ENCODE measurements around the gene MSI2.

MSI2 gene

DNA sequence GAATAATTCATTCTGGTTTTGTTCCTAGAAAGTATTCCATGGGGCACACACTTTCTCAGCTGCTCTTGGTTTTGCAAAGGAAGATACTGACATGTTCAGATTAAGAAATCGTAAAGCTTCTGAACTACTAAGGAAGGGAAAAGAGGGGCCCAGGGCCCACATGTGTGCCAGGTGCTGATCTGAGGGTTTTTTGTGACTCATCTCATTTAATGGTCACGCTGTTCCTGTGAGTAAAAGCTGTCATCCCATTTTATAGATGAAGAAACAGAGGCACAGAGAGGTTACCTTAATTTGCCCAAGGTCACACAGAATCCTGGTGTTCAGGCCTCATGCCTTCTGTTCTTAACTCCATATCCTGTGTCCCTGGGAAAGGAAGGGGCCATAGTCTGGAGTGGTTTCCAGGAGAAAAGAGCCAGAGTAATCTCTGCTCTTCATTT, 113.2 kb downstream of the MSI2 start:
- no peak for DNase-seq (ENCODE audit: low spot score)

DNA sequence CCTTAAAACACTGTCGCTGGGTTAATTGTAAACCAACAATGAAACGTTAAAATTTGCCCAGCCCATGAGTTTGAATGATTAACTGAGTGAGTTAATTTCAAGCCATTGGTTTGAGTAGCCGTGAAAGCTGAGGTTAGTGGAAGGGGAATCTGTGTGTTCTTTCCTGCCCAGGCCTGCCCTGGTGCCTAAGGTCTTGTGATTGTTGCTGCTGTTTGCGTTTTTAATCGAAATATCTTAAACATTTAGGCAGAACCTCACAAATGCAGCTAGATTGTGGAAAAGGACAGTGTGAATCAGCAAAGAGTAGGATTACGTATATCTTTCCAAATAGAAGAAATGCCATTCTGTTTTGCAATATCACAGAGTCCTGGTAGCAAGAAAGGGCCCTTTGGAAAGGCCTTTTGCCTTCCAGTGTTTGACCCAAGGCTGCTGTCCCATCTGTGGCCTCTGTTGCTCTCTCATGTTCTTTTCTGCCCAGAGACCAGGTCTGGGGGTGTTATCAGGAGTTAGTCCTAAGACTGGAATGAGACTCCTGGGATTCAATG, 113.8 kb downstream of the MSI2 start:
- DNase-seq (ENCODE audit: low spot score) = peak; percentile 70

DNA sequence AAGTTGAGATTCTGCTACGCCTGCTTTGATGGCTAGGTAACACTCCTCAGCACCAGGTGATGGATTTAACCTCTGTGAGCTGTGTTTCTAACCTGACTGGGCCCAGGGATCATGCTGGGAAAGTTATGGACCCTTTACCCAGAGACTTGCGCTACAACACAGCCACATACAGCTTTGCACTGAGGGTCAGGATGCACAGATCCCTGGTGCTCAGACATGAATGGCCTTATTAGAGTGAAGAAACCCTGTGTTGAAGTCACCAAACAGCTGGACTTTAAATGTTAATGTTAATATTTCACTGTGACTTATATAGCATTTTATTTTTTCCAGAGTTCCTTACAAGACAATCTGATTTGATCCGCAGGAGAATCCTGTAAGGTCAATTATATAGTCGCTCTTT, 114.3 kb downstream of the MSI2 start:
- no peak for DNase-seq (ENCODE audit: low spot score)

DNA sequence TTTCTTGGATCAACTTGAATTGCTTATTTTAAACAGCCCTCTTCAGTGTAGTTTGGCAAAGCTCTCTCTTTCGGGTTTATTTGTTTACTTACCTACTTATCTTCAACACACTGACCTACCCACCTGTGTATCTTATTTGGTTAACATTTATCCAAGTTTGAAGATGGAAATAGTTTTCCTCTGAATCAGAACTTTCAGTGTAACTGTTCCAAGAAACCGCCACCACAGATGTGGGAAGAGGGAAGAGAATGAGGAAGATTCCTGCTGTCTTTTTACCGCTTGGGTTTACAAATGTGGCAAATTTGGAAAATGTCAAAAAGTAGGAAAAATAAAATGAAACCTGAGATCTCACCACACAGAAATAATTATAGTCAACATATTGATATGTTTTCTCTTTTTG, 115.8 kb downstream of the MSI2 start:
- DNase-seq (ENCODE audit: low spot score) = no peak

DNA sequence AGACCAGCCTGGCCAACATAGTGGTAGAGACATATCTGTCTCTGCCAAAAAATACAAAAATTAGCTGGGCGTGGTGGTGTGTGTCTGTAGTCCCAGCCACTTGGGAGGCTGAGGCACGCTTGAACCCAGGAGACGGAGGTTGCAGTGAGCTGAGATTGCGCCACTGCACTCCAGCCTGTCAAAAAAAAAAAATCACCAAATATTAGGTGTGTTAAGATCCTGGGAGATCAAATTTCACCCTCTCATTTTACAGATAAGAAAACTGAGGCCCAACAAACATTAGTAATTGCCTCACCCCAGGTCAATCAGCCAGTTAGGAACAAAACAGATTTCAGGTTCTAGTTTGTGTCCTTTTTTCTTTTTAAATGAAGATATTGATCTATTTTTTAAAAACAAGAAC, 116.7 kb downstream of the MSI2 start:
- DNase-seq (ENCODE audit: low spot score) = no peak

DNA sequence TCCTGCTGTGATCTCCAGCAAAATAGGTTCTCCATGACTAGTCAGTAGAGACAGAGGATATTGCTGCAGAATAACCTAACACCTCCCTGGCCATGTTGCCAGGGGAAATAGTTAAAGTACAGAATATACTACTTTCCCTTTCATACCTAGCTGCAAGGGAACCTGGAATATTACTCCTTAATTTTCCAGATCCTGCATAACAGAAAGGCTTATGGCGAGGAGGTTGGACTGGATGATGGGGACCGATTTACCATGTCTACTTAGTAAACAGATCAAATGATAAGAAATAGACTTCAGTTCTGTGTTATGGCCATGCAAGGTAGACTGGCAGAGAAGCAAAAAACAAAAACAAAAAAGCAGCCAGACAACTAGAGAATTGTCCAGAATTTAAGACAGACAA, 117.4 kb downstream of the MSI2 start:
- no peak for DNase-seq (ENCODE audit: low spot score)

DNA sequence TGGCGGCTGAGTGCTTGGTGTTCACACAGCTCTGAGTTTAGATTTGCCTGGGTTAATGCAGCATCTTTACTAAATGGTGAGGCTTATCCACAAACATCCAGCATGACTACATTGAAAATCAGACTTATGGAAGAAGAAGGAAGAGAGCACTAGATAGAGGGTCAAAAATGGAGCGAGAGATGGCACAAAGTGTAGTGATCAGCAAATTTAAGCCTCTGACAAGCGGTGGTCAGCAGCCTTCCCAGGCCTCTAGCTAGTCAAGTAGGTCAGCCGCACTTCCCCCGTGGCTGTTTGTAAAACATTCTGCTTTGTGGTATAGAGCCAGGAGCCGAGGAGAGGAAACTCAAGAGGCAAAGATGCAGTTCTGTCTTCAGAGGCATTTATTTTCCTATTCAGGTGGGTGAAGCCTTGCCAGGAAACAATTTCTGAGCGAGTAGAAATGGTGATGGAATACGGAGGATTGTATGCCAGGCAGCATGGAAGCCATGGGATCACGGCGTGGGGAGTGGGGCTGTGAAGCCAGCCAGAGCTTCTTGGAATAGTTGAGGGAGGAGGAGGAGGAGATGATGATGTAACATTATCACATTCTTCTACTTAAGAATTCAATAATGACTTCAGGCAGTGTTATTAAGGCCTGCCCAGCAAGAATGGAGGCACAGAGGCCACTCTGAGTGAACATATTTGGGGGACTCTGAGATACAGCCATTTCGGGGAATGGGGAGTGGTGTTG, 118.9 kb downstream of the MSI2 start:
- no peak for DNase-seq (ENCODE audit: low spot score)

DNA sequence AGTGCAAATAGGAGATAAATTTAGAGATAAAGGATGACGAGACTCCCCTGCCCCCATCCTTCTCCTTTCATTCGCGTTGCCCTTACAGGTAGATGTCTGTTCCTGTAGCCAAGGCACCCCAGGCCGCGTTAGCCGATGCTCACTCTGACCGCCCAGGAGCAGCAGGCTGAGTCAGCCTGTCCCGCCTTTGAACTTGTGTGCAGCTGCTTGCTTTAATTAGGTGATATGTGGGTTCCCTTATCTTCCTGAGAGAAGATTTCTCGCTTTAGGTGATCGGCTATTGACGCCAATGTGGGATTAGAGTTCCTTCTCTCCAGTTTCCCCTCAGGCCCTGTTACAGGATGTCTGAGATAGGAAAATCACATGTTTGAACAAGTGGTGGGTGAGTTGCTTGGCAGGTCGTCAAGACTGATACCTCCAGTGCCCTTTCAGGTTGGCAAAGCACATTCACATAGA, 119.5 kb downstream of the MSI2 start:
- DNase-seq (ENCODE audit: low spot score) = no peak

DNA sequence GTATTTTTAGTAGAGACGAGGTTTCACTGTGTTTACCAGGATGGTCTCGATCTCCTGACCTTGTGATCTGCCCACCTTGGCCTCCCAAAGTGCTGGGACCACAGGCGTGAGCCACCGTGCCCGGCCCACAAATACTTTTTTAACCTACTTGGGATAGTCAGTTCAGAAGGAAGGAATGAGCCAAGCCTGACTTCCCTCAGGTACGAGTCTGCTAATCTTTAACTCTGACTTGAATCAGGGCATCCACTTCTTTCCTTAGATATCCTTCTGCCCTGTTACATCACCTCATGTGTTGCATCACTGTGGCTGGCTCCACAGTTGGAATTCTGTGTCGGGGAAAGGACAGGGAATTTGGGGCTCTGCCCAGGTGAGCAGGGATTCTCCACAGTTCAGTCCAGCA, 120.8 kb downstream of the MSI2 start:
- no peak for DNase-seq (ENCODE audit: low spot score)

DNA sequence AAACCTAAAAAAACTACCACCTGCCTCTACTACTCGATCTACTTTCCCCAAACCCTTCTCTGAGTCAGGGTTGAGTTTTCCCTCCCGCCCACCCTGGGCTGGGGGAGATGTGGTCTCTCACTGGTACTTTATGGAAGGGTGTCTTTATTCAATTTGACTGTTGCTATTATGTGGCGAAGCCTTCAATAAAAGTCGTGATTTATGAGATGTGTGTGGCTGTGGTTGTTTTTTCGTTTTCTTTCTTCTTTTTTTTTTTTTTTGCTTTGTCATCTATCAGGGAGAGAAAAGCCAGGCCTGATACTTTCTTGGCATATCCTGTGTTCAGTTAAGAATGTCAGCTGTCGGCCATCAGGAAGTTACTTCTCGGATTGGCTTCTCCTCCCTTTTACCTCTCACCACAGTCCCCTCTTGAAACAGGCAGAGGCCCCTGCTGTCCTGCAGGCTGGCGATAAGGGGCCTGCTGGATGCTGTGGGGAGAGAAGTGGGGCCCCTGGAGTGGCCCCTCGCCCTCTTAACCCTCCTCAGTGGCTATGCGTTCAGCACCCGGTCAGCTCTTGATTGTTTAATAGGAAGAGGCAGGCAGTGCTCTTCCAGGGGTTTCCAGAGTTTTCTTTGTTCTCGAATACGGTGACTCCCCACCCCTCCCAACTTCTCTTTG, 123.0 kb downstream of the MSI2 start:
- DNase-seq (ENCODE audit: low spot score) = peak; percentile 26

DNA sequence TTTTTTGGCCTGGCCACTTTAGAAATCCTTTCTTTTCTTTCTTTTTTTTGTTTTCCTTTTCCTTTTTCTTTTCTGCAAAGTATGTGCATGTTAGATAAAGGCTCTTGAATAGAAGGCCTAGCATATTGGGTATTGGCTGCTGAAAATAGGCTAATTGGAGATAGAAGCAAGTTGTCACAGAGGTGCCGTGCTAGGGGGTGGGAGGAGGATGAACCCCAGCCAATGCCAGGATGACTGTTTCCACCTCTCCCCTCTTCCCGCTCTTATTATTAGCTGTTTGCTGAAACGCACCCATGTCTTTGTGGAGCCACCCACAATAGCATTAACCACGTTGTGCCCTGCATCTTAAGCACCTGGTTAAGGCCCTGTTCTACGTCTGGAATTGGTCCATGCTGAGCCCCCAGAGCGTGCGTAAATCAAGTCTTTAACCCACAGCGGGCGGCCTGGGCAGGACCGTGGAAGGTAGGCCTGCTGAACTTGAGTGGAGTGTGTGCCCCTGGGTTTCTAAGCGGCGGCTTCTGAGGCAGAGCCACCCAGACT, 123.6 kb downstream of the MSI2 start:
- no peak for DNase-seq (ENCODE audit: low spot score)

DNA sequence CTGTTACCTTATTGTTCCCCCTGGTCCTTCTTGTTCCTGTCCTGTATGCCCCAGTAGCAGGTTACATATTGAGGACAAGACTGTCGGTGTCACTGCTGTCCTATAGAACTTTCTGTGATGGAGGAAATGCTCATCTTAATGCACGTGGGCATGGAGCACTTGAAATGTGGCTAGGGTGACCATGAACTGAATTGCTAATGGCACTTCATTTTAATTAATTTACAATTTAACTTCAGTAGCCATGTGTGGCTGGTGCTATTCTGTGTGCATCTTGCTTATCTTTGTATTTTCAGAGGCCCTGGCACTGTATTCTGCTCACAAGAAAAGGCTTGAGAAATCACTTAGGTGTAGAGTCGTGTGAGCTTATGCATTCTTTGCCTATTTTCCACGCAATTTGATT, 125.2 kb downstream of the MSI2 start:
- no peak for DNase-seq (ENCODE audit: low spot score)

DNA sequence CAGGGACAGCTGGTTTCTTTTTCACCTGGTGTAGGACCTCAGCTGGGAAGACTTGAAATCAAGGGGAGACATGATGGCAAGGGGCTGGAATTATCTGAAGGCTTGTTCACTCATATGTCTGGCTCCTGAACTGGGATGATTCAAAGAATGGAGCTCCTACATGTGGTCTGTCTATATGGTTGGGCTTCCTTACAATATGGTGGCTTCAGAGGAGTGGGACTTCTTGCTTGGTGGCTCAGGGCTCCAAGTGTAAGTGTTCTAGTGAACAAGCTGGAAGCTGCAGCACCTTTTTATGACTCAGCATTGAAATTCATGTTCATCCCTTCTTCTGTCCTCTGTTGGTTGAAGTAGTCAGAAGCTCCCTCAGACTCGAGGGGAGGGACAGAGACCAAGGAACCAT, 127.9 kb downstream of the MSI2 start:
- DNase-seq (ENCODE audit: low spot score) = no peak

DNA sequence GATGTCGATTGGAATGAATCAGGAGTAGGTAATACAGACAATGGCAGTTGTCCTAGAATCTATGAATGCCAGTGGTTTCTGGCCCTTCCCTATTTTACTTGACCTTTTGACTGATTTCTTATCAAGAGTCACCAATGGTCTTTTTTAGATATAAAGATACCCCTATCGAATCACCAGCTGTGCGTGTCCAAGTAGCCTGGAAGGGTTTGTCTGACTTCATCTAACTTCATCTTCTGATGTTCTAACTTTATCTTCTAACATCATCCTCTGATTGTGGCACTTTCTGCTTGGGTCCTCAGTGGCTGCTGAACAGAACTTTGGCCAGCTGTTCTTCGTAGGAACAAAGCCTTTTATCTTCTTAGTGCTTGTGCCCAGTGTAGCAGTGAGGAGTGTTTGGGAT, 129.7 kb downstream of the MSI2 start:
- no peak for DNase-seq (ENCODE audit: low spot score)

DNA sequence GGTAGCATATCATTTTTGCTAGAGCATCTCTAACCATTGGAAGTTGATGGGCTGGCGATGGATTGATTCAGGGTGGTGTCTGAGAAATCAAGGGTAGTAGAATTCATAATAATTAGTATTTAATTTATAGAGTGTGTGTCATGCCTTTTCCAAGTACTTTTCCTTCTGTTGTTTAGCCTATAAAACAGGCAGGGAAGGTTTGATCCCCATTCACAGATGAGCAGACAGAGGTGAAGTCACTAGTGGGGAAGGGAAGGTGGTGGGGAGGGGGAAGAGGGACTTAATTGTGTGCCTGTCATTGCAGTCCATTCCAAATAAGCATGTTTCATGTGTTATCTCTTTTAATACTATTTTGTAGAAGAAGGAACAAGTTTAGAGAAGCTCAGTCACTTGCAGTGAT, 131.3 kb downstream of the MSI2 start:
- DNase-seq (ENCODE audit: low spot score) = no peak

DNA sequence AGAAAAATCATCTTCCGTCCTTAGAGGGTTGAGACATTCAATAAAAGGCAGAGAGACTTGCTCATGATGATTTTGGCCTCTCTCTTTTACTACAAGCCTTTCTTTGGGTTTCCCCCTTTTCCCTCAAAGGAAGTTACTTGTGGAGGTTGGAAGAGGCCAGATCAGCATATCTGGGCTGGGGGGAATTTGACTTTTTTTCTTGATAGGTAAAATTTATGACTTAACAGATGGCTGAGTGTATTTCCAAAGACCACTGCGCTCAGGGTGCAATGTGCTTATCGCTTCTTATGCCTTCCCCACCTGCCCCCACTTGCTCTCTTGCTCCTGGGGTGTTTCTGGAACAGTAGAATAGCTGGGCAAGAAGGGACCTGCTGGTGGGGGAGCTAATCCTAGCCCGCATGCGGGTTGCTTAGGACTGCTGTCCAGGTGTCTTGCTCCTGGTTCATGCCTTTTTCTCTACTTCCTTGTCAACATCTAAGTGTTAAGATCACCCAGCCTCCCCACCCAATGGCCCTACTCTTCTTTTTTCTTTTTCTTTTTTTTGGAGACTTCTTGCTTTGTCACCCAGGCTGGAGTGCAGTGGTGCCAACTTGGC, 131.9 kb downstream of the MSI2 start:
- no peak for DNase-seq (ENCODE audit: low spot score)

DNA sequence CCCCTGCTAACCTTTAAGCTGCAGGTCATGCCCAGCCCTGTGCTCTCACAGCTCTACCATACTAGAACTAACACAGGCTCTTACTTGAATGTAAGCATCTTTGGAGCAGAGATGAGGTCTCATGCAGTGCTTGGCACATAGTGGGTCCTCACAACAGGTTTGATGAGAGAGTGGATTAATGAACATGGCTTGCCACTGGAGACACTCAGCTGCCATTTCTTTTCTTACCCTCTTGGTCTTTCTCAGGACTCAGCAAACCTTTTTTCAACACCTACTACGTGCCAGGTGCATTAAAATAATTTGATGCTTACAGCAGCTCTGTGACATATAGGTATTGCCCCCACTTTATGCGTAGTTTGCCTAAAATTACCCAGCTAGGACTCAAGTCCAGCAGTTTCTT, 133.2 kb downstream of the MSI2 start:
- DNase-seq (ENCODE audit: low spot score) = no peak

DNA sequence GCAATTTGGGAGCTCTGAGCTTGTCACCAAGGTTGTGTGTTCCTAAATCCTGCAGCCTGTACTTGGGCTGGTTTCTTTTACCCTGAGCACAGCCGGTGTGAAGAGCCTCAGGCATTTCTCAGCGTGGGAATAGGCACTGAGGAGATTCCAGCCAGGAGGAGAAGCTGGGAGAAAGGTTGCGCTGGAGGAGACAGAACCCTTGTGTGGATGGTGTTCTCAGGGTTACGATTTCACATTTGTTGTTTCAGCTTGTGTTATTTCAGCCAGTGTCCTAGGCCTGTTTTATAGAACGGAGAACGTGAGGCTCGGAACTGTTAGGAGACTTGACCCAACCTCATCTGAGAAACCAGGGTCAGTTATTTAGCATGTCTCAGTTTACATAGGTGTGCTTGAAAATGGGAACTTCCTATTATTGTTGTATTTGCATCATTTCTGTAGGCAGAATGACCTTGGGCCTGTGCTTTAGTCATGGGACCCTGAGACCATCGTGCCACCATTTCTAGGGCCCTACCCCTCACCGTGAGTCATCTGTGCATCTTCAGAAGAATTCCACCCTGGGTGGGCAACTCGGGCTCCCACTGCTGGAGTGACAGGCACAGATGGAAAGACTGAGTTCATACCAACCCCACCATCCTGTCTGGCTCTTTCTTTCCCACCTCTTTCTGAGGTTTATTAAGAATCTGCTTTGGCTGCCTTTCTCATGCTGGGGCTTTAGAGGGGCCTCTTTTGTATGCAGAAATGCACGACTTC, 134.9 kb downstream of the MSI2 start:
- no peak for DNase-seq (ENCODE audit: low spot score)

DNA sequence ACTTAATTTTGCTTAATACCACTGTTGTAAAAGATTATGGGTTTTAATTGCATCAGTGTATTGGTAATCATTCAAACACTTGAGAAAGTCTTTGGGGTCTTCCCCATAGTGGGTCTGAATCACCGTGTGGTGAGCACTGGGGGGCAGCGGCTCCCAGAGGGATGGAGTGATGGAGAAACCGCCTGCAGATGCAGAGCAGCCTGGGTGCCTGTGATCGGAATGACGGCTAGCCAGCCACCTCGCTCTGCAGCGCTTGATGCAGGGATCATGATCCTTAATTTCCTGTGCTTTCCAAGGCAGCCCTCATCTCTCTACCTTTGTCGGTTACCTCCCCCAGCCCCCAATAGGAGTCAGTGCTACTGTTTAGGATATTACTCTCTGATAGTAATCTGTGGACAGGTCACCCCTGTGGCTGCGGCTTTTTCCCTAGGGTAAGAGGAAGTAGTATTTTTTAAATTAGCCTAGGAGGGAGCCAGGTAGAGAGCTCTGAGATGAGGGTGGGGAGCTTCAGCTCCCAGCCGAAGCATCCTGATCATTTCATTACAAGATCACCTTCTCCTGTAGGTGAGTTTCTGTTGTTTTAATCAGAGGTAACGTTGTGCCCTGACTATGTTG, 135.6 kb downstream of the MSI2 start:
- DNase-seq (ENCODE audit: low spot score) = no peak

DNA sequence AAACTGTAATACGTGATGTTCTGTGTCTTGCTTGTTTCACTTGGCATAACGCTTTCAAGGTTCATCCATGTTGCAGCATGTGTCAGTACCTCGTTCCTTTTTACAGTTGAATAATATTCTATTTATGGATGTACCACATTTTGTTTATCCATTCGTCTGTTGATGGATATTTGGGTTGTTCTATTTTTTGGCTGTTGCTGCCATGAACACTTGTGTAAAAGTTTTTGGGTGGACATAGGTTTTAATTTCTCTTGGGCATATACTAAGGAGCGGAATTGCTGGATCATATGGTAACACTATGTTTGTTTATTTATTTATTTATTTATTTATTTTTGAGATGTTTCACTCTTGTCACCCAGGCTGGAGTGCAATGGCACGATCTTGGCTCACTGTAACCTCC, 137.0 kb downstream of the MSI2 start:
- no peak for DNase-seq (ENCODE audit: low spot score)

DNA sequence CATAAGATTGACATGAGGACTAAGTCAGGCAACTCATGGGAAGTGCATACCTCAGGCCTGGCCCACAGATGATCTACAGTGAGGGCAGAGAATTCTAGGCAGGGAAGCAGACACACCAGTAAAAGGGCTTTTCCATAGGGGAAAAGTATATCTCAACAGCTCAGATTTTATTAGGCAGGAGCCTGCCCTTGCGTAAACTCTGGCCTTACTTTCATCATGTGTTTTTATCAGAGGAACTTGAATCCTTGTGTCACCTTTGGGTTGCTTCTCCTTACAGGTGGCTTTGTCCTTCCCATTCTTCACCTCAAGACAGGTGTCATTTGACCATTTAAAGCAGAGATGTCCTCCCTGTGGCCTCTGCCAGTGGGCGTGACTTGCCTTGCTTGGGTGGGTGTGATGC, 138.1 kb downstream of the MSI2 start:
- DNase-seq (ENCODE audit: low spot score) = no peak

All from AG08396 (cell line).